Lung (tissue), 16 donors: ENCODE measurements around the gene ZNF766. TPM values are rescaled to one million over a fixed set of nuclear protein-coding genes. Genes with fewer than 3 reads are reported as not detected.

ENCODE experiments used
- ATAC-seq: fragments of 200-7000 bp; cut with Tn5 transposase; one replicate; pipeline ENCODE4 v1.9.1; 2020; ENCODE audit warnings: moderate number of reproducible peaks; ENCODE audit not compliant: insufficient read depth, low FRiP score
- DNase-seq, 3 donors: peaks; one replicate each; pipeline ENCODE4 v3.0.0-alpha.2; 2013 to 2017
- H3K27ac ChIP-seq, 2 donors: one replicate each; pipeline ENCODE4 v1.5.1; 2013; ENCODE audit warnings: mild to moderate bottlenecking in 2 of 2, moderate library complexity in 2 of 2, control low read depth in 1 of 2, inconsistent platforms in 1 of 2, low read depth in 1 of 2, low read length in 1 of 2
- H3K27me3 ChIP-seq, 3 donors: one replicate each; pipeline ENCODE4 v1.5.1; 2013; ENCODE audit warnings: low read length in 2 of 3; ENCODE audit not compliant: control insufficient read depth in 3 of 3, insufficient read depth in 3 of 3
- H3K36me3 ChIP-seq, 4 donors: one replicate each; pipeline ENCODE4 v1.5.1; 2013; ENCODE audit warnings: low read length in 4 of 4, mild to moderate bottlenecking in 1 of 4, moderate library complexity in 1 of 4; ENCODE audit not compliant: control insufficient read depth in 4 of 4, insufficient read depth in 4 of 4
- H3K4me1 ChIP-seq, 5 donors: one replicate each; pipeline ENCODE4 v1.5.1; 2013; ENCODE audit warnings: low read length in 5 of 5, mild to moderate bottlenecking in 2 of 5, moderate library complexity in 1 of 5; ENCODE audit not compliant: control insufficient read depth in 5 of 5, insufficient read depth in 5 of 5
- H3K4me3 ChIP-seq: one replicate; pipeline ENCODE4 v1.5.1; 2013; ENCODE audit warnings: mild to moderate bottlenecking, control low read depth, moderate library complexity
- H3K9ac ChIP-seq, 2 donors: one replicate each; pipeline ENCODE4 v1.5.1; 2013; ENCODE audit warnings: low read length in 2 of 2, control low read depth in 1 of 2; ENCODE audit not compliant: insufficient read depth in 1 of 2
- H3K9me3 ChIP-seq, 4 donors: one replicate each; pipeline ENCODE4 v1.5.1; 2013; ENCODE audit warnings: low read length in 3 of 4, mild to moderate bottlenecking in 1 of 4, moderate library complexity in 1 of 4; ENCODE audit not compliant: control insufficient read depth in 4 of 4, insufficient read depth in 3 of 4
- CTCF ChIP-seq: IDR thresholded peaks from 2 replicates; pipeline ENCODE4 v1.5.1; 2012; ENCODE audit warnings: mild to moderate bottlenecking; ENCODE audit errors: control extremely low read depth, extremely low read depth
- WGBS, 2 donors: extraction: QIAGEN DNeasy Blood & Tissue Kit; methylation state at CpG; one replicate each; pipeline ENCODE4 v1.1.7; 2013; 5-methylcytosine and 5-hydroxymethylcytosine counted together
- long read RNA-seq, 5 donors: transcript quantifications; one replicate each; lab custom pipeline, GENCODE V29; 2026
- polyA plus RNA-seq, 2 donors: library from polyadenylated mRNA; stranded (reverse); fragments of 200-250 nt; gene quantifications; one replicate each; pipeline ENCODE4 v1.2.1, GENCODE V29; 2013
- total RNA-seq, 2 donors: library from RNA; depleted of rRNA in 1 of 2; stranded (reverse); fragments of >200 nt in 1 of 2; gene quantifications; one replicate each; pipeline ENCODE4 v1.2.1, GENCODE V29; 2014 to 2021
- donor health status: control.
- donor health status: control.
- donor health status: Bipolar disorder and iron deficiency.
- donor health status: healthy.
- donor health status: DM: yes; HTN: yes; CAD: no.

ZNF766 gene
- total RNA-seq: 10 to 100 TPM; 11.5 to 14.9 TPM
- 1 to 10 TPM; 3.2 to 5.4 TPM for polyA plus RNA-seq
- long read RNA-seq, donor 1, full-length matches to known transcripts: 4 of 4 reads
- long read RNA-seq, donor 1, partial matches to known transcripts: 0 of 4 reads
- long read RNA-seq, donor 1, other reads (novel, unspliced or antisense): 0 of 4 reads
- long read RNA-seq, donor 2, full-length matches to known transcripts: 1 of 1 reads
- long read RNA-seq, donor 2, partial matches to known transcripts: 0 of 1 reads
- long read RNA-seq, donor 2, other reads (novel, unspliced or antisense): 0 of 1 reads
- long read RNA-seq, donor 3, full-length matches to known transcripts: 3 of 3 reads
- long read RNA-seq, donor 3, partial matches to known transcripts: 0 of 3 reads
- long read RNA-seq, donor 3, other reads (novel, unspliced or antisense): 0 of 3 reads
- long read RNA-seq, donor 4, full-length matches to known transcripts: 1 of 1 reads
- long read RNA-seq, donor 4, partial matches to known transcripts: 0 of 1 reads
- long read RNA-seq, donor 4, other reads (novel, unspliced or antisense): 0 of 1 reads
- long read RNA-seq, donor 5, full-length matches to known transcripts: 8 of 8 reads
- long read RNA-seq, donor 5, partial matches to known transcripts: 0 of 8 reads
- long read RNA-seq, donor 5, other reads (novel, unspliced or antisense): 0 of 8 reads

GRCh38 chr19:52269338-52270261 is at the start of gene ZNF766:
TSS of gene ZNF766 (plus strand) at chr19:52269587. CDS start at chr19:52269614, 27 bp downstream.
- no peak for TF ChIP-seq CTCF
- Histone ChIP-seq H3K36me3 (peaks cover 0 to 13% (median 7%) of the 10 kb centered on the region in 4 donors), H3K9me3 (peaks cover 0 to 10% (median 0%) of the 10 kb centered on the region in 4 donors), H3K4me3 (peak within 1 kb of the TSS; percentile 99), H3K27ac (peak within 1 kb of the TSS; percentile 99 to 100), H3K9ac (peak within 1 kb of the TSS; percentile 99), H3K27me3 (no peaks in the 10 kb centered on the region), H3K4me1 (peaks cover 0 to 15% (median 7%) of the 10 kb centered on the region in 5 donors)
- peak; percentile 99 for ATAC-seq
- DNase-seq: peak; percentile 96 to 98 (median 98)
- WGBS, 2 donors: 0 to 1% methylated on average over 70 of the region's 70 CpGs

DNA sequence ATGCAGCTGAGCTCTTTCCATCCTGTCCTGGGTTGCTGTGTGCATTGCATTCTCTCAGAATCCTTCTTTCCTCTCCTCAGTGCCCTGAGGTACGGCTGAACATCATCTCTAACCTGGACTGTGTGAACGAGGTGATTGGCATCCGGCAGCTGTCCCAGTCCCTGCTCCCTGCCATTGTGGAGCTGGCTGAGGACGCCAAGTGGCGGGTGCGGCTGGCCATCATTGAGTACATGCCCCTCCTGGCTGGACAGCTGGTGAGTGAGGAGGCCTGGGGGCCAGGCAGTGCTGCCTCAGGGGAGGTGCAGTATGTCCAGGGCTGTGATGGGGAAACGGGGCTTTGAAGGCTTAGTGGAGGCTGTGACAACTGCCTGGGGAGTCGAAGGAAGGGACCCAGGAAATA is 49.8 kb upstream of the ZNF766 start:
- H3K4me3 ChIP-seq: no peak overlapping the region
- TF ChIP-seq CTCF: no peak
- H3K4me1 ChIP-seq: no peaks in the 10 kb centered on the region
- H3K9me3 ChIP-seq: peaks cover 0 to 2% (median 0%) of the 10 kb centered on the region in 4 donors
- 96 to 99% methylated on average over 8 of the region's 8 CpGs for WGBS, 2 donors
- DNase-seq: no peak
- peaks cover 67 to 86% (median 76%) of the 10 kb centered on the region in 4 donors for H3K36me3 ChIP-seq
- H3K9ac ChIP-seq: no peak overlapping the region
- H3K27ac ChIP-seq: no peak overlapping the region
- no peaks in the 10 kb centered on the region for H3K27me3 ChIP-seq
- ATAC-seq: no peak

DNA sequence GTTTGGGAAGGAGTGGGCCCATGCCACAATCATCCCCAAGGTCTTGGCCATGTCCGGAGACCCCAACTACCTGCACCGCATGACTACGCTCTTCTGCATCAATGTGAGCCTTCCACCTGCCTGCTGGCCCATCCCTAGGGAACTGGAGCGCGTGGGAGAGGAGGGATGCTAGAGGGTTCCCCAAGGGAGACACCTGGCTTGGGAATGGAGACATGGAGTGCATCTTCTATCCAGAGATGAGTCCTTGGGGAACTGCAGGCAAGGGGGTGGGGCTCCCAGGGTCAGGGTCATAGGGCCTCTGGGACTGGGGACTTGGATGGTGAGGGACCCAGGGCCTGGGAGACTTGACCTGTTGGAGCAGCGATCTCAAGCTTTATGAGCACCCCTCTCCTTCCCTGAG is 48.4 kb upstream of the ZNF766 start:
- ATAC-seq (no peak), DNase-seq (no peak)
- Histone ChIP-seq H3K4me1 (no peaks in the 10 kb centered on the region), H3K4me3 (no peak overlapping the region), H3K27me3 (no peaks in the 10 kb centered on the region), H3K27ac (no peak overlapping the region), H3K9me3 (peaks cover 0 to 2% (median 0%) of the 10 kb centered on the region in 4 donors), H3K9ac (no peak overlapping the region), H3K36me3 (peaks cover 67 to 84% (median 75%) of the 10 kb centered on the region in 4 donors)
- TF ChIP-seq CTCF: no peak
- WGBS, 2 donors: 99% methylated on average over 6 of the region's 6 CpGs
